NCI-H146 (cell line): ENCODE data around the gene PRKAG2.

Experiments
- DNase-seq: peaks from one replicate; lab custom pipeline; 2025; lab: John Stamatoyannopoulos, UW

PRKAG2 gene

DNA sequence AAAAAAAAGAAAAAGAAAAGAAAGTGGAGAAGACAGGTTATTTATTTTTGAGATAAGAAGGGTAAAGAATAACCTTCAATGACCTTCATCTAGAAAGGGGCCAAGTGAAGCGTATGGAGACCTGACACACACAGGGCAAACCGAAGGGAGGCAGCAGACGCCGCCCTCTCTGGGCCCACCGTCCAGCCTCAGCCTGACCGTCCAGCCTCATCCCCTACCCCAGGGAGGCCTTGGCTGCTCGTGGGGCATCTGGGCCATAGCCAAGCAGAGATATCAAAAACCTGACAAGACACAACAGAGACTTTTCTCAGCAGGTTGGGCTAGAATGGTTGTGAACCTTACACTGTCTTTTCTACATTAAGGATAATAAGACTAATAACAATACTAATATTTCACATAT, 10.9 kb downstream of the PRKAG2 start:
- no peak for DNase-seq

DNA sequence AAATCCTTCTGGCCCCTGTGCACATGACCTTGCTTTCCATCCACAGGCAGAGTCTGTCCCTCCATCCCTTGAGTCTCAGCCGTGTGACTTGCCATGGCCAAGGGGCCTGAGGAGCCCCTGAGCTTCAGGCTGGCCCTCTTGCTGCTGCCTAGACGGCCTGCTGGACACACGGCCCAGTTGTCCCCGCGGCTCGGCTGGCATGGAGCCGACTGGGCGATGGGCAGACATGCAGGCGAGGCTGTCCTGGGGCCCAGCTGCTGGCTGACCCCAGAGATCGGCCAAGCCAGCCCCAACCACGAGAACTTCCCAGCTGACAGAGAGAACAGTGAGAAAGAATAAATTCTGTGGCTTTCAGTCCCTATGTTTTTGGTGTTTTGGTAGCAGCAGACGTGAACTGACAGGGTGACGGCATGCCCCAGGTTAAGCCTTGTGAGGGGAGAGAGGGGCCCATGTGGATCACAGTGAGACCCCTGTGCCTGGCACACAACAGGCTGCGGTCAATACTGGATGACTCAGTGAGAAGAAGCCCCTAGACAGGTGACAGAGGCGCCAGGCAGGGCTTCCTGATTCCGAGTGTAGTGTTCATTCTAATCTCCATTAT, 11.7 kb downstream of the PRKAG2 start:
- DNase-seq: no peak

DNA sequence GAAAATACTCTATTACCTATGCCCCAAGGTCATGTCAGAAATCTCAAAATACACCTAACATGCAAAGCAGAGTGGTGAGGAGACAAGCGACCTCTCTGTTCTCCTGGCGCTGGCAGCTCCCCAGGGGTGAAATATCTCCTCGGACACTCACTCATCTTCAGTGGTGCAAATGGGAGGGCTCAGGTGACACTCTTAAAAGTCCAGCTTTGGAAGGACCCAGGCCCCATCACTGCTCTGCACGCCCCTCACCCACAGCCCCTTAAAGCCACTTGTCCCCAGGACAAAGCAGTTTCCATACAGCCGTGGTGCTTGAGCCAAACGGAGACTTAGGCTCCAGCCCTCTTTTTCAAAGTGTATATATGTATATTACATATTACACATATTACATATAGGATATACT, 12.4 kb downstream of the PRKAG2 start:
- DNase-seq: no peak

DNA sequence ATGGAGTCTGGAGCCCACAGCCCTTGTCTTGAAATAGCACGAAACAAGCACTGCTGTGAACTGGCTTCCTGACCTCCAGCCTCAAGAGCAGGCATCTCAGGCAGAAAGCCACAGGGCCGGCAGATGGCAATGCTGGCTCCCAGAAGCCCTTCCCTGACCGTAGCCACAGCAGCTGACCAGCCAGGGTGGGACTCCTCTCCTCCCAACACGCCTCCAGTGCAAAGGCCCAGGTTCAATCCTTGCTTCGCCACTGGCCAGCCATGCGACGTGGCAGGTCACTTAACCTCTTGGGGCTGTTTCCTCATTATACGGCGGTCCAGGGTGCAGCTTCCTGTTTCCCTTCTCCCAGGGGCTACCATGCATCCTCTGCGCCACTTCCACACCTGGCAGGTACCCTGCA, 12.8 kb downstream of the PRKAG2 start:
- no peak for DNase-seq

DNA sequence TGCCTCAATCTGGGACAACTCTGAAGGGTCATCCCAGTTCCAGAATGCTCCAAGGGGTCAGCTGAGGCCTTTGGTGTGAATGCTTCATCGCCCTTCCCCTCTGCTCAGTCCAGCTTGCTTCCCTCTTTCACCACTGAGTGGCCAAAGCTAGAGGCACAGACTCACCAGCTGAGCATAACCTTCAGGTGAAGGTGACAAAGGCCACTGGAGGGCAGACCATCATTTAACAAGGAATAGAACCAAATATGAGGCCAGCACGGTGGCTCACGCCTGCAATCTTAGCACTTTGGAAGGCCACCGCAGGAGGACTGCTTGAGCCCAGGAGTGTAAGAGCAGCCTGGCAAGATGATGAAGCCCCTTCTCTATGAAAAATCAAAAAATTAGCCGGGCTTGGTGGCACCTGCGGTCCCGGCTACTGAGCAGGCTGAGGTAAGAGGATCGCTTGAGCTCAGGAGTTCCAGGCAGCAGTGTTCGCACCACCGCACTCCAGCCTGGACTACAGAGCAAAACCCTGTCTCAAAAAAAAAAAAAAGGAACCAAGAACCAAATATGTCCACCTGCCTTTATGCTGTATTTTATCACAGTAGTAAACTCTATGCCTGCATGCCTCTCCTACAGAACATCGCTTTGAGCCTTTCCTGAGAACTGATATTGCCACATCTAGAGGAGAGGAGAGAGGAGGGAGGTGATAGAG, 13.4 kb downstream of the PRKAG2 start:
- DNase-seq: no peak

DNA sequence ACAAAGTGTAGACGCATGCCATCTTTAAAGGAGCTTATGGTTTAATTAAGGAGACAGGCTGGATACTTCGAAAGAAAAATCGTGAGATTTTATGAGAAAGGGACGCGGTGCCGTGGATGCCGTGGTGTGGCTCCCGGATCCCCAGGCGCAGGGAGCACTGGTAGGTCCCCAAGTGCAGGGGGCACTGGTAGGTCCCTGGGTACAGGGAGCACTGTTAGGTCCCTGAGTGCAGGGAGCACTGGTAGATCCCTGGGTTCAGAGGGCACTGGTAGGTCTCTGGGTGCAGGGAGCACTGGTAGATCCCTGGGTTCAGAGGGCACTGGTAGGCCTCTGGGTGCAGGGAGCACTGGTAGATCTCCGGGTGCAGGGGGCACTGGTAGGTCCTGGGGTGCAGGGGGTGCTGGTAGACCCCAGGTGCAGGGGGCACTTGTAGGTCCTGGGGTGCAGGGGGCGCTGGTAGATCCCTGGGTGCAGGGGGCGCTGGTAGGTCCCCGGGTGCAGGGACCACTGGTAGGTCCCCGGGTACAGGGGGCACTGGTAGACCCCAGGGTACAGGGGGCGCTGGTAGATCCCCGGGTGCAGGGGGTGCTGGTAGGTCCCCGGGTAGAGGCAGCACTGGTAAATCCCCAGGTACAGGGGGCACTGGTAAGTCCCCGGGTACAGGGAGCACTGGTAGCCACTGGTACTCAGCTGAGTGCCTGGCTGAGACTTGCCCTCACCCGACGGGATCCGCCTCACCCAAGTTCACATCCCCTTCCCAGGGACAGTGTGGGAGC, 14.1 kb downstream of the PRKAG2 start:
- no peak for DNase-seq

DNA sequence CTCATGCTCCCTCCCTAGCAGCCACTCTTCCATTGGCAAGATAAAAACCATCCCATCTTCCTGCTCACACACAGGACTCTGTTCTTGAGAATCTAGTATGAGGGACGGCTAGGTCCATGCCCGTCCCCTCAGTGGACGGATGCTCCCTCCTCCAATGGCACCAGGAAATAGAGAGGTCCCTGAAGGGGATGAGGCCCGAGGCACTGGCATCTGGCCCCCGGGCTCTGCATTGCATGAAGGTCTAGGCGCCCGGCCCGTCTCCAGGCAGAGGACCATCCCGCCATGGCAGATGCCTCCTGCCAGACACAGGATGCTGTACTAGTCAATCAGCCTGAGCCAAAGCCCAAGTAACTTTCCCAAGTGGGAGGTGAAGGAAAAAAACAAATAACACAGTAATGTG, 15.0 kb downstream of the PRKAG2 start:
- no peak for DNase-seq

DNA sequence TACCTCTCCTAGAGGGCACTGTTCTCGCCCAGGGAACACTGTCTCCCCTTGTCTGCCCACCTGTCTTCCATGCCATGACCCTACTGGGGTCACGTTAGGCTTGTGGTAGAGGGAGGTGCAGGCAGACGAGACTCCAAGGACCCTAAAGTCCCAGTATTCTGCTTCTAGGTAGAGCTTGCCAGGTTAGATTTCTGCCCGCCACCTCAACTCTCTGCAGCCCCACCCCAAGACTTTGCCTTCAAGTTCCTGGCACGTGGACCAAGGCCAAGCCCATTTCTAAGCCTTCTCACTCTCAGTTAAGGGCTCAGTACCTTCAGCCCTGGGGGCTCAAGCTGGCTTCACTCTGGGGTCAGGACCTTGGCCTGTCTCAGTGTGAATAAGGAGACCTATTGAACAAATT, 16.1 kb downstream of the PRKAG2 start:
- no peak for DNase-seq

DNA sequence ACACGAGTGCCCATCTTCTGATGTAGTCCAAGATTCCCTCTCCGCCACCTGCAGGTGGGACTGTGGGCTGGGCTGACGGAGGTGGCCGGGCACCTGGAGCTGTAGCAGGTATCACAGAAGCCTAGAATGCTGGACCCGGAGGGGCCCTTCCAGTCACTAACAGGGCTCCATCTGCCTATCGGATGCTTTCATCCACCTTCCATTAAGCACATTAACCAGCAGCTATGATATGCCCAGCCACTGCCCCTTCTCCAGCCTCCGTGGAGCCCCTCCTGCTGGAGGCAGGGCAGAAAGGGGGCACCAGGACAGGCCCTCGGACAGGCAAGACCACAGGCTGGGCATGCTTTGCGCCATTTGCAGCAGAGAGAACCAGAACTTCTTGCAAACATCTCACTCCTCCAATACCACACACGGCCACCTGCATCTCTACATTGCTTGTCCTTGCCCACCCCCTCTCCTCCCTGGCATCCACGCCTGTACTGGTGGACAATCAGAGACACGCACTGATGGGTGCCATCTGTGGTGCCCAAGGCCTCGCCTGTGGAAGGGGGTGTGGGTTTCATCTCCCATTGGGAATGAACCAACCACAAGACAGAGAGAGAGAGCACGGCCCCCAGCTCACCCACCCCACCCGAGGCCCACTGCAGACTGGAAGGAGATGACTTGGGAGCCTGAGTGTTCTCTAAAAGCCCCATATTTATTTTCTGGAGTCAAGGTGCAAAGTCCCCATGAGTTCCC, 16.8 kb downstream of the PRKAG2 start:
- DNase-seq: no peak

DNA sequence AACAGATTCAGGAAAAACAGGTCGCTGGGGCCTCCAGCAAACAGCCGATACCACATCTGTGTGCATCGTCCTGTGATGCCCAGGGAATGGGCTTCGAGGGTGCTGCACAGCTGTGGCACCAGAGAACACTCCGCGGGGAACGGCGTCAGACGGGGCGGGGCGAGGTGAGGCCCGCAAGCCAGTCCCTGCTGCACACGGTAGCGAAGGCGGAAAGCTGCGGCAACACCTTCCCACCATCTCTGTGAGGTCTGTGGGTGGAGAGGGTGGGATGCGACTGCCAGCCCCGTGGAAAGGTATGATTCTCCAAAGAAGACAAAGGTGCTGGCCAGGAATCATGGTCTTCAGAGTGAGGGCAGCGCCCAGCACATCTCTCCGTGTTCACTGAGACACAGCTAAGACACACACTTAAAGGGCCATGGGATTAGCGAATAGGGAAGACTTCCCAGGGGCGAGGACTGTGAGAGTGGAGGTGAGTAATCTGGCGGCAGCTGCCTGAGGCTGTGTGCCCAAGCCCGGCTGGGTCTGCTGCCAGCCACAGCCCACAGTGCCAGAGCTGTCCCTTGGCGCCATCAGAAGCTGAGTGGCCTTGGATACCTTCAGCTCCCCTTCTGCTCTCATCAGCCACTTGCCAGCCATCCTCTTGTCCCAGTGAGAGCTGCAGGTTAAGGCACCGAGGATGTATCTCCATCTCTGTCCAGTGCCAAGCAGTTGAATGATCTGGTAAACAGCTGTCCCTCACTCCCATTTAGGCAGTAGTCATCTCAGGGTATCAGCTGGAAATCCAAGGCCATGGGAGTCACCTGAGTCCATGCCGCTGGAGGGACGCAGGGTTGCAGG, 17.6 kb downstream of the PRKAG2 start:
- no peak for DNase-seq

DNA sequence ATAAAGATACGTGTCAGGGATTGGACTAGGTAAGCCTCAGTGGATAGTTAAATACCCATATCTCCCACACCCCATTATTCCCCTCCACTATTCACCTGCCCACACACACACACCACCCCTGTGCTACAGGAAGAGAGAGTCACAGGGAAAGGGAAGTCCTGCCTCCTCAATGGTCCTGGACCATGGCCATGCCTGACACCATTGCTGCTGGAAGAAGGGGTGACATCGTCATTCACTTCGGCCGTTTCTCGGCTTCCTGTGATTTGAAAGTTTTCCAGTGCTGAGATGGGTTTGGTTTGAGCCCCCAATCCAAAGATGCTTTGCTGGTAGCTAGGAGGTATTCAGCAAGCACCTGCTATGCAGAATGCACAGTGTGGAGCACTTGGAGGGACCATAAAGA, 18.5 kb downstream of the PRKAG2 start:
- DNase-seq: no peak

DNA sequence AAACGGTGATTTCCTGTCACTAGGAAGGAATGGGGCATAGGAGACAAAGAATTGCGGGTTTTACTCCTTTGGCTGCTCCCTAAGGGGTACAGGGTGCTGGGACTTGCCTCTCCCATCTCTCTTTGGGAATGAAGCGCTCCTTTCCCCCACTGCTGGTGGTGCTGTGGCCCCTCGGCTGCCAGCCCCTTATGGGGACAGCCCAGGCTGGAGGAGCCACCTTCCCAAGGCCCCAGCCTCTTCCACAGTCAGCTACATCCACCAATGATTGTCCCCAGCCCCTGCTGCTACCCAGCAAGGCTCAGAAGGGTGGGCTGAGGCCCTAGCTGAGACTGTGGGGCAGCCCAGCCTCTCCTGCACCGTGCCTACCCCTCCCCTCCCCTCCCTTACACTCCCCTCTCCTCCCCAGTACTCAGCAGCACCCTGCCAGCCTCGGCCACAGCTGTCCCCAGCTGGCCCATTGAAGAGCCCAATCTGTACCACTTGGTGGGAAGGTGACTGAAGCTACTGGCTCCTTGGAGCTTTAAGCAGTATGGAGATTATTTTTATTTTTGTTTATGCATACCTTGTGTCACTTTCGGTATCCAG, 19.0 kb downstream of the PRKAG2 start:
- no peak for DNase-seq

DNA sequence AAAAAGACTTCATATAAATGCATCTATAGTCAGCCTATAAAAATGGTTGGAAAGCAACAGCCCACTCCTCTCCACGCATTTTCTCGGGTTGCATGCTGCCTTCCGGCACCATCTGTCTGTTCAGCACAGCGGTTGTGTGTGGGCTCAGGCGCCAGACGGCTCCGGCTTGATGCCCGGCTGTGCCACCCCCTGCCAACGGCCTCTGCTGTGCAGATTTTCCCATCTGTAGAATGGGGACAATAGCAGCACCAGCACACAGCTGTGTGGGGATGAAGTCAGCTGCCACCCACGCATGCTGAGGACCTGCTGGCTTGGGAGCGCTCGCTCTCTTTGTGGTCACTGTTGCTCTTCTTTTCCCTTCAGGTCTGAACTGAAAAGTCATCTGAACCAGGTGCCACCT, 19.5 kb downstream of the PRKAG2 start:
- no peak for DNase-seq

DNA sequence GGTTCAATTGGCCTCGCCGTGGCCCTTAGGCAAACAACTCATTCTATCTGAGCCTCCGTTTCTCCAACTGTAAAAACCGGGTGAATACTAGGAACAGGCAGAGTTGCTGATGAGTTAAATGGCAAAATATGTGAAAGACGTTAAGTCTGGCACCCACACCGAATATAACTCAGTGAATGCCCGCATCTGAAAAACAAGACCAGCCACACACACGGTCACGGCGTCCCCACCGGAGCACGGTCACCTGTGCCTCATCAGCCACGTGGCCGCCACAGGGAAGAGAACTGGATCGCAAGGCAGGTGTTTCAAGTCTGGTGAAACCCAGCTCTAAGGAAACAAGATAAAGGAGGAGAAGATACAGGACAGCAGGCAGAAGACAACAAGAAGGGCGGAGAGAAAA, 20.4 kb downstream of the PRKAG2 start:
- DNase-seq: no peak

DNA sequence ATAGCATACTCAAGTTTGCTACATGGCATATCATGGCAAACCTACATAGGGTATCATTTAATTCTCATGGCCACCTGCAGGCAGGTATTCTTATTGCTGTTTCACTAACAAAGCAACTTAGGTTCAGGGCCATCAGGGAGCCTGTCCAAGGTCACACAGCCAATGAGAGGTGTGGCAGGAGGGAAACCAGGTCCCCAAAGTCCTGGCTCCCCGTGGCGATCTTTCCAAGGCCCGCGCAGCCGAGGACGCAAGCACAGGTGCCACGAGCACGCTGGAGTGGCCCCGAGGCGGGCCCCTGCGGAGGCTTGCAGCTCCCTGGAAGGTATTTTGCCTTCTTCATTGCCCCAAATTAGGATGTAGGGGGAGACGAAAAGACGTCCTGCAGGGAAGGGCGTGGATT, 20.8 kb downstream of the PRKAG2 start:
- no peak for DNase-seq

DNA sequence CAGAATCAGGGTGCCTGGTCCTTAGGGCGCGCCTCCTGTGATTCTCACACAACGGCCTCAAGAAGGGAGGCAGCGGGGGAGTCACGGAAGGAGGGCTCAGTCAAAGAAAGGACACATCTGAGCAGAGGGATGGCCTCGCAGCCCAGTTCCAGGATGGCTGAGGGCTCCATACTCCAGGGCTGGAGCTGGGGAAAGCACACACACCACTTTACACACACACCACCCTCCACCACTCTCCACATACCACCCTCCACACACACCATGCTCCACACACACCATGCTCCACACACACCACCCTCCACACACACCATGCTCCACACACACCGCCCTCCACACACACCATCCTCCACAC, 22.2 kb downstream of the PRKAG2 start:
- no peak for DNase-seq

DNA sequence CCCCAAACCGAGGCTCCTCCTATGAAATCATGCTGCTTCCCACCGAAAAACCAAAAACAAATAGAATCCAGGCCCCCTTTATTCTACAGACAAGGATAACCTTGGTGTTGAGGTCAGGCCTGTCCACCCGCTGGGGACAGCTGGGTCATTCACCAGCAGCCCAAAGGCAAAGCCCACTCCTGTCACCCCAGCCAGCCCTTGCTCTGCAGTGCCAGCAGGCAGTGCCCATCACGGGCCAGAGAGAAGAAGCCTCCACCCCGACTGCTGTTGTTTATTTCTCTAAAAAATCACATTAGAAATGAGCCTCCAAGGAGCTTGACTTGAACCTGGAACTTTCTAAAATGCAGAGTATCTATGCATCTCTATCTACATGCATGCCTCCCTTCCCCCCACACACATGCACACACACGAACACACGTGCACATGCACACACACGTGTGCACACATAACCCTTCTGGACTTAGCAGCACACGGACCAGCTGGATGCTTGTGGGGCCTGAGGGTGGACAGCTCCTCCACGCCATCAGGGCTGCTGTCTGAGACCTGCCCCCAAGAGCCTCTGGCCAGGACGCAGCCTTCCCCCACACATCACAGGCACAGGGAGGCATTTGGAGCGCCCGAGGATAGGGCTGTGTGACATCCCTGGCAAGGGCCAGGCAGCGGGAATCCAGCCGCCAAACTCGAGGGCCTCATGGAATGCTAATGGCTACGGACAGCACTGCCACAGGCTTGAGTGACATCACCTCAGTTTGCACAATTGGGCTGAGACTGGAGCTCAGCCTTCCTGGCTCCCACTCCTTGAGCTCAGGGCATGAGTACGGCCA, 22.8 kb downstream of the PRKAG2 start:
- no peak for DNase-seq

DNA sequence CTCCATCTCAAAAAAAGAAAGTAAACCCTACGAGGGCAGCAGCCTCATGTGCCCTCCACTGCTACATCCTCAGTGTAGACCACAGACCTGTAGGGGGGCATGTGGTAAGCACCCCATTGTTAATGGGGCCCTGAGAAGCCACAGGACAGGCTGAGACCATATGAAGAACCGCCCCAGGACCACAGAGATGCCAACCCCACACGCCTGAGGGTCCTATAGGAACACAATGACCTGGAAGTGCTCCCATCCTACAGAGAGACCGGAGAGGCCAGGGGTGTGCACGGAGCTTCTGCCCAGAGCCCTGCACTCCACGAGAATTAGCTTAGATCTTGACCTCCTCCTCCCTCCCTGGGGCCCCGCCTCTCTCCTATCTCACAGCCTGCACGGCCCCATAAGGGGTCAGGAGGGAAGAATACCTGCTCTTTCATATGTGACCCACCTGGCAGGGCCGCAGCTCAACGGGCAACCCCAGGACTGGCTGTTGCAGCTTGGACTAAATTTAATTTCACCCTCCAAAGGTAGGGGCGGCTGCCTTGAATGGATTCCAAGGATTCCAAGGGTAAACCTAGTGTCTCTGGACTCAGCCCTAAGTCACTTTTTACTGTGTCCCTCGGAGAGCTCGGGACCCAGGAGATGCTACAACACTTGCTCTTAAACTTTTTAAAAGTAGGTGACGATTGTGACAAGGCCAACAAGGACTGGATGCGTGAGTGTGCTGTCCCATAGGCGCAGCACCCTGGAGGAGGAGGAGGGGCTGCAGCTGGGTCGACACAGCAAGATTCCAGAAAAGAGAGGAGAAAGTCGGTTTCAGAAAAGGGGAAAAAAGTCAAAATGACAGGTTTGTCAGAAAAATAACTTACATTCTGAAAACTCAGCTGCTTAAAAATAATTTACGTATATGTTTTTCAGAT, 24.2 kb downstream of the PRKAG2 start:
- DNase-seq: no peak

DNA sequence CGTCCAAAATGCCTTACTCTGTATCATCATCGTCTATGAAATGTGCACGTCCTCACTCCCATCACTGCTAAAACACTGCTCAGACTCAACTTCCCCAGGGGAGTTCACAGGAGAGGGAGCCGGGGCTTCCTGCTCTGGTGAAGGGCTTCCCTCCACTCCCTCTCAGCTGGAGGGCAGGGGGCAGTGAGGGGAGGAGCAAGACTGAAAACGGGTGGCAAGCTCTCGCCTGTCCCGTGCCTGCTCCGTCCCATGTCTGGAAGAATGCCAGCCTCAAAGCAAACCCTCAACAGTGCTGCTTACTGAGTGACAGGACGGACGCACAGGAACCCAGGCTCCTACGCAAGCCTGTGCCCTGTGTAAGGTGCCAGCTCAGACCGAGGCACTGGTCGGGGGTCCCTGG, 25.1 kb downstream of the PRKAG2 start:
- no peak for DNase-seq
